LNCaP clone FGC (cell line): ENCODE measurements around the gene MRPL11.

Source experiments
- DNase-seq: peaks from one replicate; pipeline ENCODE4 v3.0.0-alpha.2; 2011; ENCODE audit warnings: low read depth
- H3K4me3 ChIP-seq: 2 replicates; pipeline ENCODE4 v1.5.1; 2011; ENCODE audit warnings: mild to moderate bottlenecking, low read depth, low read length, control low read depth
- TF ChIP-seq, protein P1 (sequence below): IDR thresholded peaks from 2 replicates; pipeline ENCODE4 v1.5.1; 2012; ENCODE audit warnings: mild to moderate bottlenecking; ENCODE audit not compliant: control insufficient read depth, insufficient read depth; ENCODE audit errors: extremely low read depth

The MRPL11 gene

DNA sequence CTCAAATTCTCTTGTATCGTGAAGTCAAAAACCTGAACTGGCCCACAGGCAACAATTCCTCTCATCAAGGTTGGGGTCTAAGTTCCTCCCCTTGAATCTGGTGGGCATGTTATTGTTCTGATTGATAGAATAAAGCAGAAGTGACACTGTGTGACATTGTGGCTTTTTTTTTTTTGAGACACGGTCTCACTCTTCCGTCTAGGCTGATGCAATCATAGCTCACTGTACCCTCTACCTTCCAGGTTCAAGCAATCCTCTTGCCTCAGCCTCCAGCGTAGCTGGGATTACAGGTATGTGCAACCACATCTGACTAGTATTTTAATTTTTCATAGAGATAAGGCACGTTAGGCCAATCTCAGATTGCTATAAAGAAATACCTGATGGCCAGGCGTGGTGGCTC, 19.2 kb upstream of the MRPL11 start:
- DNase-seq = no peak
- TF ChIP-seq, protein P1, sequence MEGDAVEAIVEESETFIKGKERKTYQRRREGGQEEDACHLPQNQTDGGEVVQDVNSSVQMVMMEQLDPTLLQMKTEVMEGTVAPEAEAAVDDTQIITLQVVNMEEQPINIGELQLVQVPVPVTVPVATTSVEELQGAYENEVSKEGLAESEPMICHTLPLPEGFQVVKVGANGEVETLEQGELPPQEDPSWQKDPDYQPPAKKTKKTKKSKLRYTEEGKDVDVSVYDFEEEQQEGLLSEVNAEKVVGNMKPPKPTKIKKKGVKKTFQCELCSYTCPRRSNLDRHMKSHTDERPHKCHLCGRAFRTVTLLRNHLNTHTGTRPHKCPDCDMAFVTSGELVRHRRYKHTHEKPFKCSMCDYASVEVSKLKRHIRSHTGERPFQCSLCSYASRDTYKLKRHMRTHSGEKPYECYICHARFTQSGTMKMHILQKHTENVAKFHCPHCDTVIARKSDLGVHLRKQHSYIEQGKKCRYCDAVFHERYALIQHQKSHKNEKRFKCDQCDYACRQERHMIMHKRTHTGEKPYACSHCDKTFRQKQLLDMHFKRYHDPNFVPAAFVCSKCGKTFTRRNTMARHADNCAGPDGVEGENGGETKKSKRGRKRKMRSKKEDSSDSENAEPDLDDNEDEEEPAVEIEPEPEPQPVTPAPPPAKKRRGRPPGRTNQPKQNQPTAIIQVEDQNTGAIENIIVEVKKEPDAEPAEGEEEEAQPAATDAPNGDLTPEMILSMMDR = no peak

DNA sequence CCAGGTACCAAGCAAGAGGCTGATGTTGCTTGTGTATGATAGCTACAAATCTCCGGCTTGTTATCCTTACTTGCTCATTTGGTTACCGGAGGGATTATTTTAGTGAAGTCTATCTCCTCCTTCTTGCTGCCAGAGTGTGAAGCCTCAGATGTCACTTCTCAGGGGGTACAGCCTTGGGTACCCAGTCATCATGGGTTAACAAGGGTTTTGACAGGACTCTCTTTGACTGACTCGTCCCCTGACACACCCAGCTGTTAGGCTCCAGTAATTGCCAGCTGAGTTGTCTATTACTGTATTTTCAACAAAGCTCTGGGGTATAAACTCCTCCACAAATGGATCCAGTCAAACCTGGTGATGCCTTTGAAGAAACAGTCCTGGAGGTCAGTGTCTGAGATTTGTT, 16.2 kb upstream of the MRPL11 start:
- DNase-seq = no peak
- no peak overlapping the region for H3K4me3 ChIP-seq
- TF ChIP-seq, protein P1 = no peak

More for the DNA sequence above, 19.2 kb upstream of the MRPL11 start:
- no peak overlapping the region for H3K4me3 ChIP-seq

DNA sequence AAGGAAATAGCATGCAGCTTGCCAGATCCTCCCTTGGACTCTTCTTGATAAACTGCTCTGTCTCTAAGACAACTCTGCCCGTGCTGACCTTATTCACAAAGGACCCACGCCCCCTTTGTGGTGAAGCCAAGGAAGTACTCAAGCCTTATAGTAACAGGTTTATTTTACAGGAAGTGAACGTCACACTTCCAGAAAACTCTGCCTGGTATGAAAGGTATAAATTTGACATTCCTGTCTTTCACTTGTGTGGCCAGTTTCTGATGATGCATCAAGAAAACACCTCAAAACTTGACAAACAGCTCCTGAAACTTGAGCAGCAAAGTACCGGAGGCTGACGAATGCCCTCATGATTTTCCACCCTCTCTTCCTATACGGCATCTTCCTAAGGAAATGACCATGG, 15.6 kb upstream of the MRPL11 start:
- TF ChIP-seq, protein P1 = no peak
- no peak overlapping the region for H3K4me3 ChIP-seq
- DNase-seq = no peak

DNA sequence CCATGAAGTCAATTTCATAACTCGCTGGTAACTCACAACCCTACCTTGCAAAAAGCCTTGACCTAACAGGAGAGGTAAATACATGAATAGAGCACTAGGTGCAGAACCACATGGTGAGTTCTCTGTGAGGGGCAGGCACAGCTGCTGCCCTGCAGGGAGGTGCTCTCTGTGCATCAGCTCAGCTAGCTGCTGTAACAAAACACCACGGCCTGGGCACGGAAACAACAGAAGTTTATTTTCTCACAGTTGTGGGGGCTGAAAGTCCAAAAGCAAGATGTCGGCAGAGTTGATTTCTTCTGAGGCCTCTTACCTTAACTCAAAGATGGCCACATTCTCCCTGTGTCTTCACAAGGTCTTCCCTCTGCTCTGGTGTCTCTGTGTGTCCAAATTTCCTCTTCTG, 13.0 kb upstream of the MRPL11 start:
- no peak overlapping the region for H3K4me3 ChIP-seq
- TF ChIP-seq, protein P1 = no peak
- DNase-seq = no peak

DNA sequence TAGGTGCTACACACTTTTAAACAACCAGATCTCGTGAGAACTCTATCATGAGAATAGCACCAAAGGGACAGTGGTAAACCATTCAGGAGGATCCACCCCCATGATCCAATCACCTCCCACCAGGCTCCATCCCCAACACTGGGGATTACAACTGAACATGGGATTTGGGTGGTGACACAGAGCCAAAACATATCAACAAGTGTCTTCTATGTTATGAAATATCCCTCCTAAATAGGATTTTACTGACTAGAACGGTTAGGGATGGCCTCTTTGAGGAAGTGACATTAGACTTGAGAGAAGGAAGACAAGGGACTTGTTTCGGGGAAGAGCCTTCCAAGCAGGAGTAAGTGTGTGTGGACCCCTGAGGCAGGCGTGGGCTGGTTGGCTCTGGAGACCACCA, 11.9 kb upstream of the MRPL11 start:
- DNase-seq = no peak
- TF ChIP-seq, protein P1 = no peak
- no peak overlapping the region for H3K4me3 ChIP-seq

DNA sequence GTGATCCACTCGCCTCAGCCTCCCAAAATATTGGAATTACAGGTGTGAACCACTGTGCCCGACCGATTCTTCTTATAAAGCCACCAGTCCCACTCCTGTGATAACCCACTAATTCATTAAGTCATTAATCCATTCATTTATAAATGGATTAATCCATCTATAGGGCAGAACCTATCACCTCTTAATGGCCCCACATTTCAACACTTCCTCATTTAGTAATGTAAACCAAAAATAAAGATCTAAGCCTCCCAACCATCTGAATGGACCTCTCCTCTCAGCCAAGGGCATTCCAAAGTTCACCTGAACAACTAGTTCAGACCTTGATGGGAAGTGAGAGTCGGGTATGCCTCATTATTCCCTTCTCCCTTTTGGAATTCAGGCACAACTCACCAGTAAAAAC, 9.9 kb upstream of the MRPL11 start:
- DNase-seq = no peak
- no peak overlapping the region for H3K4me3 ChIP-seq
- TF ChIP-seq, protein P1 = no peak

DNA sequence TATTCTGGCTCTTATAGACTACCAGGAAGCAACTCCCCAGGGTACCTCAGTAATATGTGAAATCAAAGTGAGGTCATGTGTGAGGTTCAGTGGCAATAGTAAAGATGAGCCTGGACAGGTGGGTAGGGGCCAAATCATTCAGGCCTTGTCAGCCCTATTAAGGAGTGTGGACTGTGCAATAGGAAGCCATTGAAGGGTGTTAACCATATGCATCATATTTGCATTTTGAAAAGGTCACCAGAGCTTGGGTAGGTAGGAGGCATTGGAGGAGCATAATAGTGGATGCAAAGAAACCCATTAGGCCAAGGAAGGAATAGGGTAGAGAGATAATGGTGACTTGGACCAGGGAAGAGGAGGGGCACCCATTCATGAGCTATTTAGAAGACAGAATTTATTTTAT, 8.4 kb upstream of the MRPL11 start:
- H3K4me3 ChIP-seq = no peak overlapping the region
- TF ChIP-seq, protein P1 = no peak
- no peak for DNase-seq
